GM23338 (cell line): Measurements from ENCODE around the gene VSIG10L2.

Experiments
- CTCF ChIP-seq, 2 experiments: fragments of 200-600 bp in 1 of 2; sonication (generic) in 1 of 2; conservative IDR thresholded peaks; 2 replicates each; pipeline versions ENCODE4 v1.5.1 to v1.6.1; 2016 to 2017; ENCODE audit warnings: antibody characterized with exemption in 2 of 2, low read depth in 2 of 2, mild to moderate bottlenecking in 2 of 2, moderate library complexity in 1 of 2
- EZH2 ChIP-seq: fragments of 200-600 bp; sonication (generic); IDR thresholded peaks from one replicate; pipeline ENCODE4 v1.8.0; 2017; ENCODE audit warnings: antibody characterized with exemption, mild to moderate bottlenecking, low read depth; ENCODE audit not compliant: unreplicated experiment
- NANOG ChIP-seq: IDR thresholded peaks from 2 replicates; pipeline ENCODE4 v1.6.1; 2016; ENCODE audit warnings: antibody characterized with exemption, borderline replicate concordance
- POLR2AphosphoS5 ChIP-seq: IDR thresholded peaks from 2 replicates; pipeline ENCODE4 v1.6.1; 2016; ENCODE audit warnings: antibody characterized with exemption, low read depth

GRCh38 chr11:125980436-125980835 is 34.6 kb downstream of the VSIG10L2 start:
- TF ChIP-seq CTCF (conservative IDR thresholded peaks at IDR 0.05; ENCODE audit: low read depth in 2 of 2) (no peak), EZH2 (no peak), NANOG (no peak), POLR2AphosphoS5 (no peak)
